GM10266 (cell line): ENCODE measurements around the gene NOTCH3.

ENCODE experiments used
- DNase-seq: peaks from one replicate; pipeline ENCODE4 v3.0.0; 2012; ENCODE audit errors: extremely low spot score
- CTCF ChIP-seq: IDR thresholded peaks from 2 replicates; pipeline ENCODE4 v1.5.1; 2012; ENCODE audit warnings: mild to moderate bottlenecking, low read depth; ENCODE audit not compliant: control insufficient read depth, insufficient read depth; ENCODE audit errors: missing control alignments

The NOTCH3 gene

GRCh38 chr19:15235781-15236180, 35.0 kb upstream of the NOTCH3 start:
- TF ChIP-seq CTCF: no peak
- no peak for DNase-seq

- TF ChIP-seq CTCF: no peak
- DNase-seq: no peak
Observed at GRCh38 chr19:15234431-15235130, 33.8 kb upstream of the NOTCH3 start.

GRCh38 chr19:15231271-15231670, 30.5 kb upstream of the NOTCH3 start:
- TF ChIP-seq CTCF: no peak
- DNase-seq: no peak

GRCh38 chr19:15227261-15227660, 26.5 kb upstream of the NOTCH3 start:
- TF ChIP-seq CTCF: no peak
- DNase-seq: no peak

GRCh38 chr19:15225760-15226159, 25.0 kb upstream of the NOTCH3 start:
- no peak for DNase-seq
- TF ChIP-seq CTCF: no peak

GRCh38 chr19:15223649-15224361, 23.0 kb upstream of the NOTCH3 start:
- TF ChIP-seq CTCF: no peak
- no peak for DNase-seq
